Left lobe of liver (tissue), 2 donors: ENCODE data around the gene HAL. TPM values are rescaled to one million over a fixed set of nuclear protein-coding genes. Genes with fewer than 3 reads are reported as not detected.

Source experiments
- ATAC-seq: fragments of 200-7000 bp; cut with Tn5 transposase; one replicate; pipeline ENCODE4 v1.9.1; 2020; ENCODE audit warnings: mild to moderate bottlenecking, moderate library complexity
- DNase-seq: peaks from one replicate; pipeline ENCODE4 v3.0.0-alpha.2; 2020; ENCODE audit warnings: low spot score
- total RNA-seq: library from RNA; stranded (reverse); gene quantifications from one replicate; pipeline ENCODE4 v1.2.1, GENCODE V29; 2021
- donor health status: DM: no; HTN: no; CAD: no; lungs with moderate emphysema.
- donor health status: DM: no; HTN: yes; CAD: no.

Gene HAL, protein sequence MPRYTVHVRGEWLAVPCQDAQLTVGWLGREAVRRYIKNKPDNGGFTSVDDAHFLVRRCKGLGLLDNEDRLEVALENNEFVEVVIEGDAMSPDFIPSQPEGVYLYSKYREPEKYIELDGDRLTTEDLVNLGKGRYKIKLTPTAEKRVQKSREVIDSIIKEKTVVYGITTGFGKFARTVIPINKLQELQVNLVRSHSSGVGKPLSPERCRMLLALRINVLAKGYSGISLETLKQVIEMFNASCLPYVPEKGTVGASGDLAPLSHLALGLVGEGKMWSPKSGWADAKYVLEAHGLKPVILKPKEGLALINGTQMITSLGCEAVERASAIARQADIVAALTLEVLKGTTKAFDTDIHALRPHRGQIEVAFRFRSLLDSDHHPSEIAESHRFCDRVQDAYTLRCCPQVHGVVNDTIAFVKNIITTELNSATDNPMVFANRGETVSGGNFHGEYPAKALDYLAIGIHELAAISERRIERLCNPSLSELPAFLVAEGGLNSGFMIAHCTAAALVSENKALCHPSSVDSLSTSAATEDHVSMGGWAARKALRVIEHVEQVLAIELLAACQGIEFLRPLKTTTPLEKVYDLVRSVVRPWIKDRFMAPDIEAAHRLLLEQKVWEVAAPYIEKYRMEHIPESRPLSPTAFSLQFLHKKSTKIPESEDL
- 210 TPM for total RNA-seq

- peak; percentile 46 for ATAC-seq
- peak; percentile 84 for DNase-seq
Observed at GRCh38 chr12:95996034-95996658, at the start of gene HAL. Gene HAL (minus strand): TSS chr12:95996344. CDS start chr12:95995910, 434 bp downstream.

GRCh38 chr12:96045566-96045965 lies 49.4 kb upstream of the HAL start:
- ATAC-seq (no peak), DNase-seq (no peak)

GRCh38 chr12:96044943-96045290 lies 48.8 kb upstream of the HAL start:
- DNase-seq (no peak), ATAC-seq (no peak)

DNA sequence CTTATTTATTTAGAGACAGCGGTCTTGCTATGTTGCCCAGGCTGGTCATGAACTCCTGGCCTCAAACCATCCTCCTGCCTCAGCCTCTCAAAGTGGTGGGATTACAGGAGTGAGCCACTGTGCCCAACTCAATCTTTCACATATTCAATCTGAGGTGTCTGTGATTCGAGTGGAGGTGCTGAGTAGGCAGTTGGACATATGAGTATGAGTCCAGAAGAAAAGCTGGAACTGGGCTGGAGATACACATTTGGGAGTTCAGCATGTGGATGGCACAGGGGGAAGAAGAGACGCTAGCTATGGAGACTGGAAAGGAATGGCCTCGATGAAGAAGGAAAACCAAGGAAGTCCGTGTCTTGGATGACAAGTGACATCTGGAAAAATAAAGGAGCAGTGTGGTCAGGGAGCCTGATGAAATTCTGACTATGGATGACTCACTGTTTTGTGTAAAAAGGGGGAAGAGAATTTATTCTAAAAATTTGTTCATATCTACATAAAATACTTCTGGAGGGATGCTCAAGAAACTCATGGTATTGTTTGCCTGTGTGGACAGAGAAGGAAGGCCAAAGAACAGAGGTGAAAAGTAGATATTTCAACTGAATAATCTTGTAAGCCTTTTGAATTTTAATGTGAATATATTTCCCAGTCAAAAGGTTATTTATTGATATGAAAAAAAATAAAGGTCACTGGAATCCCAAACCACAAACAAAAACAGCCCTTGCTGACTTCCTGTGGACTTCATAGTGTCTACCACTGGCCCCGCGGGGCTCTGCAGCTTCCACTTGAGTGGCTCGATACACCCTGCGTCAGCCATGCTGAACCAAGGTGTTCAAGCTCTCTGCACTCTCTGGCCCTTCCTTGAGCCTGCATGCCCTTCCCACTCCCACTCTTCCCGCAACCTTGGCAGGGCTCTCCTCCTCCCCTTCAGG lies 48.1 kb upstream of the HAL start:
- ATAC-seq: no peak
- DNase-seq: no peak

GRCh38 chr12:96041181-96041580 lies 45.0 kb upstream of the HAL start:
- ATAC-seq (no peak), DNase-seq (no peak)

GRCh38 chr12:96040305-96041133 lies 44.4 kb upstream of the HAL start:
- DNase-seq (no peak), ATAC-seq (no peak)

DNA sequence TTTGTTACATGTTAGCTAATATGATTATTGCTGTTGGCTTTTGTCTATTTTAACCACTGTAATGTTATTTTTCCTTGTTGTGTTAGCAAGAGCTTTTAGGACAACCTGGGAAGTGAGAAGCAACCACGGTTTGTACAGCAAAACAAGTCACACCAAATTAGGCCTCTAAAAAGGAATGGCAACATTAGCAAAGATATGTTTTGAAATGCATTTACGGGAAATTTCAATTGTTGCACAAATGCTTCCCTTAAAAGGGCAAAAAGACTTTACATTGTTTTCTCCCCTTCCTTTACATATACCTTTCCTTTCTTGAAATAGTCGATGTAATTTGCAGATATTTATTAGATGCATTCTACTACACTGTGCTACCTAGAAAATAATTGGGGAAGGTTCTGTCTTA lies 43.4 kb upstream of the HAL start:
- ATAC-seq: no peak

DNA sequence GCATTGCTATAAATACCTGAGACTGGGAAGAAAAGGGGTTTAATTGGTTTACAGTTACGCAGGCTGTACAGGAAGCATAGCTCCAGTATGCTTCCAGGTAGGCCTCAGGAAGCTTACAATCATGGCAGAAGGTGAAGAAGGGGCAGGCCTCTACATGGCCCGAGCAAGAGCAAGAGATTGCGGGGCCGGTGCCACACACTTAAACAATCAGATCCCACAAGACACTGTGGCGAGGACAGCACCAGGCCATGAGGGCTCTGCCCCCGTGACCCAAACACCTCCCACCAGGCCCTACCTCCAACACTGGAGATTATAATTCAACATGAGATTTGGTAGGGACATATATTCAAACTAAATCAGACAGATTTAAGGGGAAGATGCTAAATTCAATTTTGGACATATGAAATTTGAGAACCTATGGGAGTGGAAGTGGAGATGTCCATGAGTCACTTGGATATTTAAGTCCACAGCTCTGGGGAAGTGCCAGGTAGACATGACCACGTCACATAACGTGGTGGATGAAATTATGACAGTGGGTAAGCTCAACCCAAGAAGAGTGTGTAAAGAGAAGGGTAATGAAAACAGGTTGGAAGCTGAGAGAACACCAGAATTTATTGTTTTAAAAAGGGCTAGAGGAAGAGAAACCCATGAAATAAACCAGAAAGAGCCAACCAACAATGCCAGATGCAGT lies 40.8 kb upstream of the HAL start:
- no peak for DNase-seq
- no peak for ATAC-seq

More for the DNA sequence above, 43.4 kb upstream of the HAL start:
- no peak for DNase-seq

GRCh38 chr12:96035283-96036236 lies 39.4 kb upstream of the HAL start, which contains the start of gene LTA4H:
Gene LTA4H (minus strand): TSS chr12:96035587. CDS start chr12:96035519, 68 bp downstream.
- DNase-seq (peak; percentile 96), ATAC-seq (peak; percentile 96)

GRCh38 chr12:96034621-96035282 lies 38.6 kb upstream of the HAL start:
- no peak for ATAC-seq
- no peak for DNase-seq

DNA sequence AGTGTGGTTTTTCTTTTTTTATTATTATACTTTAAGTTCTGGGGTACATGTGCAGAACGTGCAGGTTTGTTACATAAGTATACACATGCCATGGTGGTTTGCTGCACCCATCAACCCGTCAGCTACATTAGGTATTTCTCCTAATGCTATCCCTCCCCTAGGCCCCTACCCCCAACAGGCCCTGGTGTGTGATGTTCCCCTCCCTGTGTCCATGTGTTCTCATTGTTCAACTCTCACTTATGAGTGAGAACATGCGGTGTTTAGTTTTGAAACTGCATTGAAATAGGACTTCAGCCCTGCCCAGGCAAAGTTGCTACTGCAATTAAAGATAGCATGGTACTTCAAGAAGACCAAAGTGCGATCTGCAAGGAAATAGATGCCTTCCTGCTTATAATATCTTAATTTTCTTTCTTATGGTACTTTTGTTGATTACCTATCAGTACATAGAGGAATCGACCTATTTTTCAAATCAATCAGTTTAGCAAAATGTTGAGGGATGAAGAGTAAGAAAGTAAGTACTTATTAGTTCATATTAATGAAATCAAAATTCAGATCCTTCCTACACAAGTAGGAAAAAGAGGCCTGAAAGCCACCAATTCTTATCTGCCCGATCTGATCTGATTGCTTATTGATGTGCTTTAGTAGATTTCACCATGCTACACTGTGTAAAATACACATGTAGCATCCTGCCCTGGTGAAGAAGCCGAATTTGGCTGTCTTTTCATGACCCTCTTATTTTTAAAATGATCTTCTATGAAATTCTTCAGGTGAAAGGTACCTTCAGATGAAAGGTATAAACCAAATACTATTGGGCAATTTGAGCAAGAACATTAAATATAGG lies 37.6 kb upstream of the HAL start:
- ATAC-seq: no peak
- DNase-seq: no peak

- ATAC-seq (no peak), DNase-seq (no peak)
Observed at GRCh38 chr12:96029826-96030225, 33.7 kb upstream of the HAL start.

GRCh38 chr12:96028538-96028937 lies 32.4 kb upstream of the HAL start:
- DNase-seq (no peak), ATAC-seq (no peak)

DNA sequence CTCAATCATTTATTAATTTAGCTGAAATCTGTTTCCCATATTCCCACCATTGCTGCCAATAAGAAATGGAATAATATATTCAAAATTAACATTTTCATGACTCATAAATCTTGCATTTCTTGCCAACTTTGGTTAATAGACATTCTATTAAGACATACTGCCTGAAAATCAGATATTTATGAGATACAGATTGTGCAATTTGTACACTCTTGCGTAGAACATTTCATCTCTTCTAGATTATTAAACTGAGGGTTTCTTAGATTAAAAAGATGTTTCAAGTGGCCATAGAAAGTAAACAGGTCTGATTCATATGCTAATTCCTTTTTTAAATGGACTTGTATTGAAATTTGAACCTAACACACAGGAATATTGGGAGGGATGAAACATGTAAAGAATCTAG lies 30.2 kb upstream of the HAL start:
- DNase-seq (no peak), ATAC-seq (no peak)

GRCh38 chr12:96025518-96025917 lies 29.4 kb upstream of the HAL start:
- ATAC-seq (no peak), DNase-seq (no peak)

DNA sequence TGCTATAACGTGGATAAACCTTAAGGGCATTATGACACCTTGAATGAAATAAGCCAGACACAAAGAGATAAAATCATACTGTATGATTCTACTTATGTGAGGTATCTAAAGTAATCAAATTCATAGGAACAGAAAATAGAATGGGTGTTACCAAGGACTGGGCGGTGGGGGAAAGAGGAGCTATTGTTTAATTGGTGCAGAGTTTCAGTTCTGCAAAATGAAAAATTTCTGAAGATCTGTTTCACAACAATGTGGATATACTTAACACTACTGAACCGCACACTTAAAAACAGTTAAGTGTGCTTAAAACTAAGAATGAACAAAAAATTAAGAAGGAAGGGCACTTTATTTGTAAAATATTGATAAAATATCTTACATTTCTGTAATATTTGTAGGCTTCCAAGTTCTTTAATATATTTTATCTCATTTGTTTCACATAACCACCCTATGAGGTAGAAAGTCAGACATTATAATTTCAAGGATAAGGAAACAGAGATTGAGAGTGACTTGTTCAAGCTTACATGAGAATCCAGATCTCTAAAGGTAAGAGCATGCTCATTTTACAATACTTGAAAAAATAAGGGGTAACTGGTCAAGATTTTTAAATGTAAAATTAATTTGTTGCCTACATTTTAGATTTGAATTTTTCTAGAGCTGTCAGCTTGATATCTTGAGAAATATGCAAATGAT lies 24.3 kb upstream of the HAL start:
- ATAC-seq: no peak

More for the DNA sequence above, 24.3 kb upstream of the HAL start:
- no peak for DNase-seq
